Stimulated activated CD8-positive, alpha-beta memory T cell treated with anti-CD3 and anti-CD28 coated beads, Interleukin-12 subunit alpha, Interleukin-12 subunit beta, amount 100 ng/mL, for 24 hours (primary cell): ENCODE results near the gene KIF26B.

Source experiments
- DNase-seq: peaks from one replicate; pipeline ENCODE4 v3.0.0-alpha.2; 2020; ENCODE audit errors: extremely low read depth

KIF26B gene

GRCh38 chr1:245172026-245172425, 17.2 kb downstream of the KIF26B start:
- no peak for DNase-seq

- DNase-seq: no peak
These were observed 18.0 kb downstream of the KIF26B start for GRCh38 chr1:245172829-245173228.

GRCh38 chr1:245173446-245174211, 18.8 kb downstream of the KIF26B start:
- DNase-seq: no peak

GRCh38 chr1:245177071-245177900, 22.5 kb downstream of the KIF26B start:
- DNase-seq: no peak

- no peak for DNase-seq
These were observed 24.9 kb downstream of the KIF26B start for GRCh38 chr1:245179706-245180105.

- DNase-seq: no peak
These were observed 25.8 kb downstream of the KIF26B start for GRCh38 chr1:245180496-245181157.

- DNase-seq: no peak
These were observed 26.4 kb downstream of the KIF26B start for GRCh38 chr1:245181158-245181517.

- no peak for DNase-seq
These were observed 27.2 kb downstream of the KIF26B start for GRCh38 chr1:245182028-245182427.

GRCh38 chr1:245183429-245183828, 28.6 kb downstream of the KIF26B start:
- DNase-seq: no peak

- no peak for DNase-seq
These were observed 30.0 kb downstream of the KIF26B start for GRCh38 chr1:245184779-245185178.

- DNase-seq: no peak
These were observed 33.6 kb downstream of the KIF26B start for GRCh38 chr1:245188403-245188802.

GRCh38 chr1:245195398-245195797, 40.6 kb downstream of the KIF26B start:
- no peak for DNase-seq

GRCh38 chr1:245197121-245197520, 42.3 kb downstream of the KIF26B start:
- DNase-seq: no peak

GRCh38 chr1:245197911-245198379, 43.2 kb downstream of the KIF26B start:
- DNase-seq: no peak

- DNase-seq: no peak
These were observed 44.1 kb downstream of the KIF26B start for GRCh38 chr1:245198748-245199516.

- no peak for DNase-seq
These were observed 45.4 kb downstream of the KIF26B start for GRCh38 chr1:245200146-245200545.

GRCh38 chr1:245201201-245201600, 46.4 kb downstream of the KIF26B start:
- DNase-seq: no peak

GRCh38 chr1:245201827-245202226, 47.0 kb downstream of the KIF26B start:
- no peak for DNase-seq

GRCh38 chr1:245205396-245205795, 50.6 kb downstream of the KIF26B start:
- no peak for DNase-seq

- no peak for DNase-seq
These were observed 51.1 kb downstream of the KIF26B start for GRCh38 chr1:245205864-245206263.

GRCh38 chr1:245207056-245207638, 52.4 kb downstream of the KIF26B start:
- DNase-seq: no peak
